LNCaP clone FGC (cell line): ENCODE measurements around the gene FAM181B.

Source experiments
- DNase-seq: peaks from one replicate; pipeline ENCODE4 v3.0.0-alpha.2; 2011; ENCODE audit warnings: low read depth
- H3K4me3 ChIP-seq: 2 replicates; pipeline ENCODE4 v1.5.1; 2011; ENCODE audit warnings: mild to moderate bottlenecking, low read depth, low read length, control low read depth
- CTCF ChIP-seq: IDR thresholded peaks from 2 replicates; pipeline ENCODE4 v1.5.1; 2012; ENCODE audit warnings: mild to moderate bottlenecking; ENCODE audit not compliant: control insufficient read depth, insufficient read depth; ENCODE audit errors: extremely low read depth

The FAM181B gene

GRCh38 chr11:82724026-82724425, 9.6 kb downstream of the FAM181B start:
- DNase-seq: no peak
- no peak for TF ChIP-seq CTCF

GRCh38 chr11:82722231-82722630, 11.4 kb downstream of the FAM181B start:
- no peak overlapping the region for H3K4me3 ChIP-seq
- DNase-seq: no peak
- TF ChIP-seq CTCF: no peak

More at GRCh38 chr11:82724026-82724425, 9.6 kb downstream of the FAM181B start:
- H3K4me3 ChIP-seq: no peak overlapping the region

- no peak for TF ChIP-seq CTCF
- no peak for DNase-seq
- no peak overlapping the region for H3K4me3 ChIP-seq
Measured at GRCh38 chr11:82720267-82721065, 13.2 kb downstream of the FAM181B start.

GRCh38 chr11:82719361-82720105, 14.1 kb downstream of the FAM181B start:
- DNase-seq: no peak
- no peak overlapping the region for H3K4me3 ChIP-seq
- no peak for TF ChIP-seq CTCF

- no peak for DNase-seq
Measured at GRCh38 chr11:82718821-82719220, 14.8 kb downstream of the FAM181B start.

GRCh38 chr11:82718307-82718706, 15.4 kb downstream of the FAM181B start:
- no peak for DNase-seq
- H3K4me3 ChIP-seq: no peak overlapping the region
- TF ChIP-seq CTCF: peak; percentile 67

More at GRCh38 chr11:82718821-82719220, 14.8 kb downstream of the FAM181B start:
- H3K4me3 ChIP-seq: no peak overlapping the region
- no peak for TF ChIP-seq CTCF
